ENCODE results near the gene KCNJ4.
A peak's percentile ranks its signal among the peaks of the same experiment; 100 is the strongest.
"Not testable (repeated sequence)": the region's sequence is repeated elsewhere in the genome, so short reads cannot be mapped to it uniquely, and the experiment has no call there.

The KCNJ4 gene

DNA sequence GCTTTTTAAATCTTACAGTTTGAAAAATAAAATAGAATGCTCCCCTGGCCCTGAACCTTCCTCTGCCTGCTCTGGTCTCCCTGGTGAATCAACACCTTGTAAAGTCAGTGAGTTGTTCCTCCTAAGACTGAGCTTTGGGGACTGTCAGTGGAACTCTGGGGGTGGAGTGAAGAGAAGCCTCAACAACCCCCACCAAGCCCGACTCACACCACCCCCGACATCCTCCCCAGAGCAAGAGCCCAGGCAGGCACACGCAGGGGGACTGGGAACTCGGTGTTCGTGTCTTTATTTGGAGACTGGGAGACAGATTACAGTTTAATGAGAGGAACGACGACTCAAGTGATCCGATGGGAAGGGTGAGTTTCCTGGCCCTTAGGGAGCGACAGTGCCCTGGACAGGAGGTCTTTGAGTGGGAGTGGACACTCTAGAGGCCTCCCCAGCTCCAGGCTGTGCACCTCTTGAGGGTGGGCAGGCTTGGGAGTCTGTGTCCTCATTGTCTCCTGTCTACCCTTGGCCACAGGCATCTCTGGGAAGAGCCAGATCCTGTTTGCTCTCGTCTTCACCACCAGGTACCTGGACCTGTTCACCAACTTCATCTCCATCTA lies 19.1 kb upstream of the KCNJ4 start:
- TF ChIP-seq, protein P1, sequence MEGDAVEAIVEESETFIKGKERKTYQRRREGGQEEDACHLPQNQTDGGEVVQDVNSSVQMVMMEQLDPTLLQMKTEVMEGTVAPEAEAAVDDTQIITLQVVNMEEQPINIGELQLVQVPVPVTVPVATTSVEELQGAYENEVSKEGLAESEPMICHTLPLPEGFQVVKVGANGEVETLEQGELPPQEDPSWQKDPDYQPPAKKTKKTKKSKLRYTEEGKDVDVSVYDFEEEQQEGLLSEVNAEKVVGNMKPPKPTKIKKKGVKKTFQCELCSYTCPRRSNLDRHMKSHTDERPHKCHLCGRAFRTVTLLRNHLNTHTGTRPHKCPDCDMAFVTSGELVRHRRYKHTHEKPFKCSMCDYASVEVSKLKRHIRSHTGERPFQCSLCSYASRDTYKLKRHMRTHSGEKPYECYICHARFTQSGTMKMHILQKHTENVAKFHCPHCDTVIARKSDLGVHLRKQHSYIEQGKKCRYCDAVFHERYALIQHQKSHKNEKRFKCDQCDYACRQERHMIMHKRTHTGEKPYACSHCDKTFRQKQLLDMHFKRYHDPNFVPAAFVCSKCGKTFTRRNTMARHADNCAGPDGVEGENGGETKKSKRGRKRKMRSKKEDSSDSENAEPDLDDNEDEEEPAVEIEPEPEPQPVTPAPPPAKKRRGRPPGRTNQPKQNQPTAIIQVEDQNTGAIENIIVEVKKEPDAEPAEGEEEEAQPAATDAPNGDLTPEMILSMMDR (IDR thresholded peaks at IDR 0.05; ENCODE audit: insufficient read depth, low read depth, low read length, missing control alignments): no peak
- no peak overlapping the region for H3K4me3 ChIP-seq (ENCODE audit: low read depth, low read length)
- no peak for DNase-seq (ENCODE audit: low read depth)

GRCh38 chr22:38471237-38471636 lies 16.2 kb upstream of the KCNJ4 start:
- TF ChIP-seq, protein P1 (IDR thresholded peaks at IDR 0.05; ENCODE audit: insufficient read depth, low read depth, low read length, missing control alignments): no peak
- no peak overlapping the region for H3K4me3 ChIP-seq (ENCODE audit: low read depth, low read length)
- no peak for DNase-seq (ENCODE audit: low read depth)

GRCh38 chr22:38470179-38470578 lies 15.2 kb upstream of the KCNJ4 start:
- DNase-seq (ENCODE audit: low read depth); H3K4me3 ChIP-seq (ENCODE audit: low read depth, low read length): not testable (repeated sequence)

DNA sequence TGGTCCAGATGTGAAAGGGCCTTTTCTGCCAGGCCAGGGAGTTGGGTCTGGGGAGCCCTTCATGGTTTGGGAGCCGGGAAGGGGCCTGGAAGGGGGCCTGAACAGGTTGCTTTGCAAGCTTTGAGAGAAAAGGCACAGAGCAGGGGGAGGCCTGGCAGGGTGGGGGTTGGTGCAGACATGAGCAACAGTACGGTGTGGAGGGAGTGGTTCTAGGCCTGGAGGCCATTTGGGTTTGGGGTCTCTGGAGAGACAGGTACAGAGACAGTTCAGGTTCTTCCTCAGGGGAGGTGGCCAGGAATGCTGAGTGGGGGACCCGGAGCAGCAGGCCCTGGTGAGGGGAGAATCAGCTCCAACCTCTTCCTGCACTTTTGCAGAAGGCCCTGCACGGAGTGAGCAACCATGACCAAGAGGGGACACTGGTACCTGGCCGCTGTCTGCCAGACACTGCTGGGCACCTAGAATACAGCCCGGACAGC lies 14.3 kb upstream of the KCNJ4 start:
- DNase-seq (ENCODE audit: low read depth): no peak
- TF ChIP-seq, protein P1 (IDR thresholded peaks at IDR 0.05; ENCODE audit: insufficient read depth, low read depth, low read length, missing control alignments): no peak
- no peak overlapping the region for H3K4me3 ChIP-seq (ENCODE audit: low read depth, low read length)

DNA sequence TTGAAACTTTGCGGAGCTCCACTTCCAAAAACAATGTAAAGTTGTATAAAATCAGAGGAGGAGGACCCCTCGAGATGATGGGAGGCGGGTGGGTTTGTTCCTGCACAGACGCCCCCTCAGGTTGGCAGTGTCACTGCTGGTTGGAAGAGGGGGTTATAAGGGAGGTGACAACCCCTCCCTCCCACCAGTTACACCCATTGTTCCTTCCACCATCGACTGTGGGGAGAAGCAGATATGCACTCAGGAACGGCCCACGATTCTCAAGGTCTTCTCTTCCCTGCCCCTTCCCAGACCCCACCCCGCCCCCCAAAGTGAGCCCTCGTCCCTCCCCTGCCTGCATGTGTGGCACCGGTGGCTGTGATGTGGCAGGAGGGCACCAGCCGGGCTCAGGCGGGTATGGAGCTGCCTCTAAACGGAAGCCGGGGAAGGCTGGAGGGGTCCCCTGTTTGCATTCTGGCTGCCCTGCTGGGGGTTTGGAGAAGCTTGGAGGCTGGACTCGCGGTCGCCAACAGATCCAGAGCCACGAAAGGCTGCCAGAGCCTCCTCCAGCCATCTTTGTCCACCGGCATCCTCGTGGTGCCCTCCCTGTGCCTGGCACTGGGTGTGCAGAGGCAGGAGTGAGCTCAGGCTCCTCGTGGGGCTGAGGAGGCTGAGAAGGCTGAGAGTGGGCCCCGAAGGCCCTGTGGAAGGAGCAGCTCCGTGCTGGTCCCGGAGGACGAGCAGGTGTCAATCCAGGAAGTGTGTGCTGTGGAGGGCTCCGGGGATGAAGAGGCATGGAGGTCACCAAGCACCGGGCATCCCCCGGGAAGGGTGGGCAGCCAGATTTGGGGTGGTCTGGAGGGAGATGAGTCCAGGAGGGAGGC lies 13.7 kb upstream of the KCNJ4 start:
- TF ChIP-seq, protein P1 (IDR thresholded peaks at IDR 0.05; ENCODE audit: insufficient read depth, low read depth, low read length, missing control alignments): peak; percentile 7

GRCh38 chr22:38467904-38468442 lies 13.0 kb upstream of the KCNJ4 start, which contains the start of gene KDELR3:
TSS of gene KDELR3 (plus strand) at chr22:38468096. CDS start at chr22:38468234, 138 bp downstream.
- TF ChIP-seq, protein P1 (IDR thresholded peaks at IDR 0.05; ENCODE audit: insufficient read depth, low read depth, low read length, missing control alignments): no peak
- peak; percentile 53 for DNase-seq (ENCODE audit: low read depth)
- H3K4me3 ChIP-seq (ENCODE audit: low read depth, low read length): peak within 1 kb of the TSS; percentile 45

More for the DNA sequence above, 13.7 kb upstream of the KCNJ4 start:
- peak overlapping the region; percentile 31 for H3K4me3 ChIP-seq (ENCODE audit: low read depth, low read length)
- DNase-seq (ENCODE audit: low read depth): no peak

GRCh38 chr22:38467438-38467903 lies 12.5 kb upstream of the KCNJ4 start:
- DNase-seq (ENCODE audit: low read depth): no peak
- TF ChIP-seq, protein P1 (IDR thresholded peaks at IDR 0.05; ENCODE audit: insufficient read depth, low read depth, low read length, missing control alignments): no peak
- peak overlapping the region; percentile 45 for H3K4me3 ChIP-seq (ENCODE audit: low read depth, low read length)

All from GM12865 (cell line).